ENCODE results near the gene ATP2B2.

The ATP2B2 gene

GRCh38 chr3:10430805-10431204, 74.6 kb downstream of the ATP2B2 start:
- Histone ChIP-seq H3K36me3 (ENCODE audit: control insufficient read depth, insufficient read depth, low read length, severe bottlenecking) (no peaks in the 10 kb centered on the region), H3K4me3 (ENCODE audit: low read length) (no peak overlapping the region), H3K4me1 (ENCODE audit: control insufficient read depth, insufficient read depth, low read length) (no peaks in the 10 kb centered on the region), H3K27me3 (replicated peaks; ENCODE audit: control insufficient read depth, insufficient read depth, low read length) (peaks cover 23% of the 10 kb centered on the region), H3K9me3 (ENCODE audit: control insufficient read depth, low read length) (no peaks in the 10 kb centered on the region), H3K9ac (ENCODE audit: low read length) (no peak overlapping the region)
- no peak for DNase-seq (ENCODE audit: low read depth)

GRCh38 chr3:10428406-10429091, 76.8 kb downstream of the ATP2B2 start:
- no peak for DNase-seq (ENCODE audit: low read depth)
- Histone ChIP-seq H3K9me3 (ENCODE audit: control insufficient read depth, low read length) (no peaks in the 10 kb centered on the region), H3K27me3 (replicated peaks; ENCODE audit: control insufficient read depth, insufficient read depth, low read length) (peaks cover 35% of the 10 kb centered on the region), H3K4me3 (ENCODE audit: low read length) (no peak overlapping the region), H3K36me3 (ENCODE audit: control insufficient read depth, insufficient read depth, low read length, severe bottlenecking) (no peaks in the 10 kb centered on the region), H3K4me1 (ENCODE audit: control insufficient read depth, insufficient read depth, low read length) (no peaks in the 10 kb centered on the region), H3K9ac (ENCODE audit: low read length) (no peak overlapping the region)

- DNase-seq (ENCODE audit: low read depth): no peak
- Histone ChIP-seq H3K27me3 (replicated peaks; ENCODE audit: control insufficient read depth, insufficient read depth, low read length) (peaks cover 54% of the 10 kb centered on the region), H3K9ac (ENCODE audit: low read length) (no peak overlapping the region), H3K36me3 (ENCODE audit: control insufficient read depth, insufficient read depth, low read length, severe bottlenecking) (no peaks in the 10 kb centered on the region), H3K9me3 (ENCODE audit: control insufficient read depth, low read length) (no peaks in the 10 kb centered on the region), H3K4me1 (ENCODE audit: control insufficient read depth, insufficient read depth, low read length) (no peaks in the 10 kb centered on the region), H3K4me3 (ENCODE audit: low read length) (no peak overlapping the region)
Measured at GRCh38 chr3:10426346-10427220, 78.8 kb downstream of the ATP2B2 start.

- no peaks in the 10 kb centered on the region for H3K4me1 ChIP-seq (ENCODE audit: control insufficient read depth, insufficient read depth, low read length)
Measured at GRCh38 chr3:10423171-10423882, 82.1 kb downstream of the ATP2B2 start.

GRCh38 chr3:10421996-10422395, 83.4 kb downstream of the ATP2B2 start:
- Histone ChIP-seq H3K9ac (ENCODE audit: low read length) (no peak overlapping the region), H3K4me3 (ENCODE audit: low read length) (no peak overlapping the region), H3K9me3 (ENCODE audit: control insufficient read depth, low read length) (no peaks in the 10 kb centered on the region), H3K27me3 (replicated peaks; ENCODE audit: control insufficient read depth, insufficient read depth, low read length) (peaks cover 68% of the 10 kb centered on the region), H3K4me1 (ENCODE audit: control insufficient read depth, insufficient read depth, low read length) (no peaks in the 10 kb centered on the region), H3K36me3 (ENCODE audit: control insufficient read depth, insufficient read depth, low read length, severe bottlenecking) (no peaks in the 10 kb centered on the region)
- DNase-seq (ENCODE audit: low read depth): no peak

More at GRCh38 chr3:10423171-10423882, 82.1 kb downstream of the ATP2B2 start:
- no peak overlapping the region for H3K9ac ChIP-seq (ENCODE audit: low read length)
- no peaks in the 10 kb centered on the region for H3K9me3 ChIP-seq (ENCODE audit: control insufficient read depth, low read length)
- no peak for DNase-seq (ENCODE audit: low read depth)
- no peak overlapping the region for H3K4me3 ChIP-seq (ENCODE audit: low read length)
- peaks cover 58% of the 10 kb centered on the region for H3K27me3 ChIP-seq (replicated peaks; ENCODE audit: control insufficient read depth, insufficient read depth, low read length)
- no peaks in the 10 kb centered on the region for H3K36me3 ChIP-seq (ENCODE audit: control insufficient read depth, insufficient read depth, low read length, severe bottlenecking)

GRCh38 chr3:10420745-10421475, 84.5 kb downstream of the ATP2B2 start:
- Histone ChIP-seq H3K9me3 (ENCODE audit: control insufficient read depth, low read length) (no peaks in the 10 kb centered on the region), H3K4me3 (ENCODE audit: low read length) (no peak overlapping the region), H3K4me1 (ENCODE audit: control insufficient read depth, insufficient read depth, low read length) (no peaks in the 10 kb centered on the region), H3K9ac (ENCODE audit: low read length) (no peak overlapping the region), H3K36me3 (ENCODE audit: control insufficient read depth, insufficient read depth, low read length, severe bottlenecking) (no peaks in the 10 kb centered on the region), H3K27me3 (replicated peaks; ENCODE audit: control insufficient read depth, insufficient read depth, low read length) (peaks cover 71% of the 10 kb centered on the region)
- no peak for DNase-seq (ENCODE audit: low read depth)

- Histone ChIP-seq H3K9ac (ENCODE audit: low read length) (no peak overlapping the region), H3K4me1 (ENCODE audit: control insufficient read depth, insufficient read depth, low read length) (no peaks in the 10 kb centered on the region), H3K4me3 (ENCODE audit: low read length) (no peak overlapping the region), H3K9me3 (ENCODE audit: control insufficient read depth, low read length) (no peaks in the 10 kb centered on the region), H3K27me3 (replicated peaks; ENCODE audit: control insufficient read depth, insufficient read depth, low read length) (peaks cover 76% of the 10 kb centered on the region), H3K36me3 (ENCODE audit: control insufficient read depth, insufficient read depth, low read length, severe bottlenecking) (no peaks in the 10 kb centered on the region)
- DNase-seq (ENCODE audit: low read depth): no peak
Measured at GRCh38 chr3:10419637-10420232, 85.7 kb downstream of the ATP2B2 start.

- H3K4me3 ChIP-seq (ENCODE audit: low read length): no peak overlapping the region
- no peaks in the 10 kb centered on the region for H3K9me3 ChIP-seq (ENCODE audit: control insufficient read depth, low read length)
- no peak overlapping the region for H3K9ac ChIP-seq (ENCODE audit: low read length)
- H3K27me3 ChIP-seq (replicated peaks; ENCODE audit: control insufficient read depth, insufficient read depth, low read length): peaks cover 76% of the 10 kb centered on the region
- DNase-seq (ENCODE audit: low read depth): no peak
- no peaks in the 10 kb centered on the region for H3K4me1 ChIP-seq (ENCODE audit: control insufficient read depth, insufficient read depth, low read length)
- H3K36me3 ChIP-seq (ENCODE audit: control insufficient read depth, insufficient read depth, low read length, severe bottlenecking): no peaks in the 10 kb centered on the region
Measured at GRCh38 chr3:10417847-10418246, 87.5 kb downstream of the ATP2B2 start.

GRCh38 chr3:10416730-10417300, 88.6 kb downstream of the ATP2B2 start:
- Histone ChIP-seq H3K9me3 (ENCODE audit: control insufficient read depth, low read length) (no peaks in the 10 kb centered on the region), H3K4me3 (ENCODE audit: low read length) (no peak overlapping the region), H3K4me1 (ENCODE audit: control insufficient read depth, insufficient read depth, low read length) (no peaks in the 10 kb centered on the region), H3K36me3 (ENCODE audit: control insufficient read depth, insufficient read depth, low read length, severe bottlenecking) (no peaks in the 10 kb centered on the region), H3K9ac (ENCODE audit: low read length) (no peak overlapping the region), H3K27me3 (replicated peaks; ENCODE audit: control insufficient read depth, insufficient read depth, low read length) (peaks cover 72% of the 10 kb centered on the region)
- no peak for DNase-seq (ENCODE audit: low read depth)

- Histone ChIP-seq H3K36me3 (ENCODE audit: control insufficient read depth, insufficient read depth, low read length, severe bottlenecking) (no peaks in the 10 kb centered on the region), H3K4me3 (ENCODE audit: low read length) (no peak overlapping the region), H3K27me3 (replicated peaks; ENCODE audit: control insufficient read depth, insufficient read depth, low read length) (peaks cover 52% of the 10 kb centered on the region), H3K9me3 (ENCODE audit: control insufficient read depth, low read length) (no peaks in the 10 kb centered on the region), H3K9ac (ENCODE audit: low read length) (no peak overlapping the region), H3K4me1 (ENCODE audit: control insufficient read depth, insufficient read depth, low read length) (no peaks in the 10 kb centered on the region)
- no peak for DNase-seq (ENCODE audit: low read depth)
Measured at GRCh38 chr3:10413041-10413440, 92.3 kb downstream of the ATP2B2 start.

All from adipocyte (in vitro differentiated cells).